T-helper 17 cell (primary cell): ENCODE measurements around the gene SULT4A1. TPM values are rescaled to one million over a fixed set of nuclear protein-coding genes. Genes with fewer than 3 reads are reported as not detected.

Experiments used
- ATAC-seq: fragments of 150-1000 bp; cut with Tn5 transposase; 2 replicates; pipeline ENCODE4 v1.10.0; 2021; ENCODE audit warnings: mild to moderate bottlenecking, moderate library complexity
- DNase-seq, 3 donors: peaks; one replicate each; pipeline versions ENCODE4 v3.0.0 to v3.0.0-alpha.2; 2020 to 2021
- H3K9me3 ChIP-seq: one replicate; pipeline ENCODE4 v1.7.0; 2013; ENCODE audit warnings: low read length, mild to moderate bottlenecking; ENCODE audit not compliant: control insufficient read depth, poor library complexity, severe bottlenecking
- H3K27ac Mint-ChIP-seq: one replicate; pipeline ENCODE4 v1.8.0; 2022; ENCODE audit warnings: mild to moderate bottlenecking, moderate library complexity, mixed read lengths
- H3K27me3 Mint-ChIP-seq: one replicate; pipeline ENCODE4 v1.8.0; 2022; ENCODE audit warnings: mixed read lengths
- H3K36me3 Mint-ChIP-seq: one replicate; pipeline ENCODE4 v1.8.0; 2022; ENCODE audit warnings: low read depth, mixed read lengths
- H3K4me1 Mint-ChIP-seq: one replicate; pipeline ENCODE4 v1.8.0; 2022; ENCODE audit warnings: mild to moderate bottlenecking, mixed read lengths
- H3K4me3 Mint-ChIP-seq: one replicate; pipeline ENCODE4 v1.8.0; 2022; ENCODE audit warnings: mild to moderate bottlenecking, moderate library complexity, mixed read lengths
- total RNA-seq, 4 donors: library from RNA in 2 of 4; stranded (reverse) in 2 of 4; gene quantifications; one replicate each; pipeline ENCODE4 v1.2.3 and lab custom pipeline; 2022 to 2026

SULT4A1 gene
- total RNA-seq, 2 donors from 2014 or later, result not detected

DNA sequence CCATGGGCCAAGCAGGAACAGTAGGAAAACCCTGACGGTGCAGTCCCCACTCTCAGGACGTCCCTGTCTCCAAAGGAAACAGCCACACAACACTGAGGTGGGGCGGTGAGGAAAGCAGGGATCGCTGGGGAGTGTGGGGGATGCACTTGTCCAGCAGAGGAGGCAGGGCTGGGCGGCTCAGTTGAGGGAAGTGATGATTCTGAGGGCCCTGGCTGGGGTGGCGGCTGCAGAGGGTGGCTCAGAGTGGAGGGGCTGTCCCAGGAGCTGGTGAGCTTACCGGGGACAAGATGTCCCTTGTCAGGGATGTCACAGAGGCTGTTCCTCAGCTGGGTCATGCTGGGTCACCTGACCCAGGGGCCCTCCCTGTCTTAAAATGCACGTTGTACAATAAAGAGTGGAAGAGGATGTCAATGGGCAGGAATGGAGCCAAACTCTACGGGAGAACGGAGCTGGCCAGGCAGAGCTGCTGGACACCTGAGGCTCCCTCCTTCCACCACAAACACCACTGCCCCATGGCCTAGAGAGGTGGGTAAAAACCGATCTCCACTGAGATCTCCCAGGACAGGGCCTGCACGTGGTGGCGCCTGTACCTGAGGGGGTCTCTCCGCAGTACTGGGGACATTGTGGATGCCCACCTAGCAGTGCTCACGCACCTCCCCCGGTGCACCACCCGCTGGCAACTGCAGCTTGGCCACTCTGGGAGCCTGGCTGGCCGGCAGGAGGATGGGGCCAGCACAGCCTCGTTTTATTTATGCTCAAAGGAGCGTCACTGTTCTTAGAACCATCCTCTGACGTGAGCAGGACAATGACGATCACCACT lies 40.5 kb downstream of the SULT4A1 start:
- ATAC-seq, result no peak
- Mint-ChIP-seq H3K27ac (no peak overlapping the region), H3K4me3 (no peak overlapping the region), H3K27me3 (peaks cover 71% of the 10 kb centered on the region), H3K36me3 (peaks cover 2% of the 10 kb centered on the region), H3K4me1 (peaks cover 6% of the 10 kb centered on the region)
- no peak for DNase-seq
- no peaks in the 10 kb centered on the region for H3K9me3 ChIP-seq

GRCh38 chr22:43820651-43821305 lies 41.5 kb downstream of the SULT4A1 start:
- ATAC-seq, result no peak
- Mint-ChIP-seq H3K4me3 (no peak overlapping the region), H3K27ac (no peak overlapping the region), H3K36me3 (peaks cover 2% of the 10 kb centered on the region), H3K27me3 (peaks cover 62% of the 10 kb centered on the region), H3K4me1 (peaks cover 6% of the 10 kb centered on the region)
- no peaks in the 10 kb centered on the region for H3K9me3 ChIP-seq
- no peak for DNase-seq

GRCh38 chr22:43819931-43820640 lies 42.2 kb downstream of the SULT4A1 start:
- Mint-ChIP-seq H3K27ac (no peak overlapping the region), H3K36me3 (peaks cover 2% of the 10 kb centered on the region)
- ATAC-seq, result no peak

DNA sequence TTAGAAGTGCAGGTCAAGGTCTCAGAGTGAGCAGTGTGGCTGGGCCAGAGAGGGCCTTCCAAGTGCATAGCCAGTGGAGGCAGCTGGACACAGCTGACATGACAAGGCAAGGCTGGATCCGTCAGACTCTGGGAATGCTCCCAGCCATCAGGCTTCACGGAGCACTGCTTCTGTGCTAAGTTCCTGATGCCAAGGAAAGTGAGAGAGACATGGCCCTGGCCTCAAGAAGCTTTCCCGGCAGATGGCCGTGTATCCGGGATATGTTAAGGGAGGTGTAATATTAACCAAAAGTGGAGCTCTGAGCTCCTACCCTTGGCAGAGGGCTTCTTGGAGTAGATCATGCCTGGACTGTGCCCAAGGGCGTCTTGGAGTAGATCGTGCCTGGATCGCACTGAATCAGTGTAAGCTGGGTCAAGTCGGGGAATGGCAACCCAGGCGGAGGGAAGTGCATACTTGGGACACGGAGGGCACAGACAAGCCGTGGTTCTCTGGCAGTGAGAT lies 42.8 kb downstream of the SULT4A1 start:
- H3K9me3 ChIP-seq, result no peaks in the 10 kb centered on the region
- peaks cover 49% of the 10 kb centered on the region for H3K27me3 Mint-ChIP-seq
- peaks cover 6% of the 10 kb centered on the region for H3K4me1 Mint-ChIP-seq
- no peak overlapping the region for H3K4me3 Mint-ChIP-seq
- ATAC-seq (no peak), DNase-seq (no peak)
- H3K27ac Mint-ChIP-seq, result no peak overlapping the region
- peaks cover 2% of the 10 kb centered on the region for H3K36me3 Mint-ChIP-seq

More at GRCh38 chr22:43819931-43820640, 42.2 kb downstream of the SULT4A1 start:
- no peaks in the 10 kb centered on the region for H3K9me3 ChIP-seq
- peaks cover 6% of the 10 kb centered on the region for H3K4me1 Mint-ChIP-seq
- H3K27me3 Mint-ChIP-seq, result peaks cover 55% of the 10 kb centered on the region
- DNase-seq, result no peak
- no peak overlapping the region for H3K4me3 Mint-ChIP-seq

GRCh38 chr22:43818981-43819380 lies 43.3 kb downstream of the SULT4A1 start:
- H3K36me3 Mint-ChIP-seq, result peaks cover 2% of the 10 kb centered on the region
- H3K27me3 Mint-ChIP-seq, result peaks cover 44% of the 10 kb centered on the region
- DNase-seq (no peak), ATAC-seq (no peak)
- H3K4me1 Mint-ChIP-seq, result peaks cover 11% of the 10 kb centered on the region
- no peaks in the 10 kb centered on the region for H3K9me3 ChIP-seq
- H3K27ac Mint-ChIP-seq, result no peak overlapping the region
- no peak overlapping the region for H3K4me3 Mint-ChIP-seq

GRCh38 chr22:43817402-43817801 lies 44.9 kb downstream of the SULT4A1 start:
- ATAC-seq (no peak), DNase-seq (no peak)
- H3K36me3 Mint-ChIP-seq, result peaks cover 2% of the 10 kb centered on the region
- H3K4me1 Mint-ChIP-seq, result peaks cover 18% of the 10 kb centered on the region
- peaks cover 29% of the 10 kb centered on the region for H3K27me3 Mint-ChIP-seq
- no peaks in the 10 kb centered on the region for H3K9me3 ChIP-seq
- H3K4me3 Mint-ChIP-seq, result no peak overlapping the region
- H3K27ac Mint-ChIP-seq, result no peak overlapping the region

- ATAC-seq, result no peak
- no peaks in the 10 kb centered on the region for H3K36me3 Mint-ChIP-seq
- no peak overlapping the region for H3K27ac Mint-ChIP-seq
- H3K4me3 Mint-ChIP-seq, result peak overlapping the region; percentile 28
- peaks cover 1% of the 10 kb centered on the region for H3K27me3 Mint-ChIP-seq
- DNase-seq, result no peak
- H3K9me3 ChIP-seq, result no peaks in the 10 kb centered on the region
- peaks cover 25% of the 10 kb centered on the region for H3K4me1 Mint-ChIP-seq
These were observed 48.0 kb downstream of the SULT4A1 start for GRCh38 chr22:43814264-43814663.

DNA sequence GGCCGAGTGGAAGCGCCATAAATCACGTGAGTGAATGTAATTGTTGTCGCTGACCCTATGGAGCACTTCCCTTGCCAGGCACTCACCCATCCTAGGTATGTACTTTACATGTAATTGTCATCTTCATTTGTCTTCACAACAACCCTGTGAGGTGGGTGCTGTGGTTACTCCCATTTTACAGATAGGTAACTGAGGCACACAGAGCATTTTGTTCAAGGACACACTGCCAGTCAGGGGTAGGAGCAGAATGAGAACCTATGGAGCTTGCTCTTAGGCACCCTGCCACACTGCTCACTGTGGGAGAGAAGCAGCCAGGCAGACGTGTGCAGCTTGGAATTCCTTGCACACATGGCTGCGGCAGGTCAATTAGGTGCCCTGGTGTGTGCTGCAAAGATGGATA lies 49.4 kb downstream of the SULT4A1 start:
- peak overlapping the region; percentile 95 for H3K27ac Mint-ChIP-seq
- no peaks in the 10 kb centered on the region for H3K36me3 Mint-ChIP-seq
- no peak for DNase-seq
- H3K4me3 Mint-ChIP-seq, result peak overlapping the region; percentile 95
- no peaks in the 10 kb centered on the region for H3K9me3 ChIP-seq
- H3K27me3 Mint-ChIP-seq, result peaks cover 7% of the 10 kb centered on the region
- peaks cover 25% of the 10 kb centered on the region for H3K4me1 Mint-ChIP-seq
- ATAC-seq, result no peak

- no peaks in the 10 kb centered on the region for H3K36me3 Mint-ChIP-seq
- H3K27me3 Mint-ChIP-seq, result peaks cover 12% of the 10 kb centered on the region
- DNase-seq (peak; percentile 74 to 83 (median 79)), ATAC-seq (peak; percentile 94)
- H3K9me3 ChIP-seq, result no peaks in the 10 kb centered on the region
- peaks cover 25% of the 10 kb centered on the region for H3K4me1 Mint-ChIP-seq
- H3K4me3 Mint-ChIP-seq, result peak within 1 kb of the TSS; percentile 95
- peak within 1 kb of the TSS; percentile 95 for H3K27ac Mint-ChIP-seq
These were observed 50.0 kb downstream of the SULT4A1 start, which contains the start of gene EFCAB6 for GRCh38 chr22:43812149-43812842. Gene EFCAB6, minus strand, starts transcription at chr22:43812305. Its CDS starts 29,987 bp downstream, at chr22:43782318.

- DNase-seq (no peak), ATAC-seq (peak; percentile 32)
- no peaks in the 10 kb centered on the region for H3K9me3 ChIP-seq
- Mint-ChIP-seq H3K4me1 (peaks cover 25% of the 10 kb centered on the region), H3K27ac (peak overlapping the region; percentile 95), H3K4me3 (peak overlapping the region; percentile 95), H3K27me3 (peaks cover 17% of the 10 kb centered on the region), H3K36me3 (peaks cover 2% of the 10 kb centered on the region)
These were observed 50.5 kb downstream of the SULT4A1 start for GRCh38 chr22:43811777-43812148.

GRCh38 chr22:43802897-43803495 lies 59.3 kb downstream of the SULT4A1 start:
- Mint-ChIP-seq H3K4me3 (no peak overlapping the region), H3K27me3 (peaks cover 42% of the 10 kb centered on the region), H3K27ac (no peak overlapping the region), H3K4me1 (no peaks in the 10 kb centered on the region), H3K36me3 (peaks cover 2% of the 10 kb centered on the region)
- DNase-seq, result no peak
- peaks cover 3% of the 10 kb centered on the region for H3K9me3 ChIP-seq
- no peak for ATAC-seq

DNA sequence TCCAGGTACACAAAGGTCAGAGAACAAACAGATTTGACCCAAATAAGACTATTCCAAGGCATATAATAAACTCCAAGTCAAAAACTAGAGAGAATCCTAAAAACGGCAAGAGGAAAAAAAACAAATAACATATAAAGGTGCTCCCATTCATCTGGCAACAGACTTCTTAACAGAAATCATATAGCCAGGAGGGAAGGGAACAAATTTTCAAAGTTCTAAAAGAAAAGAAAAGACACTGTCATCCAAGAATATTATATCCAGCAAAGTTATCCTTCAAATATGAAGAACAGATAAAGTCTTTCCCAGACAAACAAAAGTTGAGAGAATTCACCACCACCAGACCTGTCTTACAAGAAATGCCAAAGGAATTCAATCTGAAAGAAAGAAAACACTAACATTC lies 61.3 kb downstream of the SULT4A1 start:
- Mint-ChIP-seq H3K27me3 (peaks cover 46% of the 10 kb centered on the region), H3K4me1 (no peaks in the 10 kb centered on the region), H3K27ac (no peak overlapping the region), H3K36me3 (peaks cover 4% of the 10 kb centered on the region), H3K4me3 (no peak overlapping the region)
- peaks cover 3% of the 10 kb centered on the region for H3K9me3 ChIP-seq
- no peak for ATAC-seq
- no peak for DNase-seq
